SK-N-SH (cell line): Measurements from ENCODE around the gene ZFX. TPM values are rescaled to one million over a fixed set of nuclear protein-coding genes. Genes with fewer than 3 reads are reported as not detected.

ENCODE experiments used
- CTCF ChIP-seq: fragments of 200-600 bp; sonication (generic); IDR thresholded peaks from 2 replicates; pipeline ENCODE4 v1.6.1; 2017; ENCODE audit warnings: antibody characterized with exemption, mild to moderate bottlenecking, moderate library complexity
- ELF1 ChIP-seq: IDR thresholded peaks from 2 replicates; pipeline ENCODE4 v1.4.0; 2012
- EP300 ChIP-seq, 2 experiments: IDR thresholded peaks; 2 replicates each; pipeline versions ENCODE4 v1.4.0 to v1.6.1; 2012; ENCODE audit warnings: borderline replicate concordance in 1 of 2, low read depth in 1 of 2, low read length in 1 of 2
- EZH2phosphoT487 ChIP-seq: fragments of 200-600 bp; sonication (generic); IDR thresholded peaks from 2 replicates; pipeline ENCODE4 v1.6.1; 2017; ENCODE audit warnings: low read depth, mixed run types, mild to moderate bottlenecking, antibody characterized with exemption, moderate library complexity, borderline replicate concordance
- FOSL2 ChIP-seq: IDR thresholded peaks from 2 replicates; pipeline ENCODE4 v1.4.0; 2012; ENCODE audit warnings: low read depth, mild to moderate bottlenecking, moderate library complexity, borderline replicate concordance
- FOXM1 ChIP-seq: IDR thresholded peaks from 2 replicates; pipeline ENCODE4 v1.4.0; 2012; ENCODE audit warnings: low read depth, mild to moderate bottlenecking
- GABPA ChIP-seq: IDR thresholded peaks from 2 replicates; pipeline ENCODE4 v1.4.0; 2012; ENCODE audit warnings: low read depth, mild to moderate bottlenecking
- GATA2 ChIP-seq: sonication (generic); formaldehyde crosslinking; IDR thresholded peaks from 2 replicates; pipeline ENCODE4 v1.5.0; 2020; ENCODE audit warnings: mild to moderate bottlenecking, missing genetic modification reagents
- IRF3 ChIP-seq: fragments of 150-350 bp; IDR thresholded peaks from 2 replicates; pipeline ENCODE4 v1.6.1; 2016; ENCODE audit warnings: mild to moderate bottlenecking, low read depth, low read length
- JUND ChIP-seq: IDR thresholded peaks from 2 replicates; pipeline ENCODE4 v1.4.0; 2012
- MAX ChIP-seq: IDR thresholded peaks from 2 replicates; pipeline ENCODE4 v1.4.0; 2012; ENCODE audit warnings: low read depth
- MEF2A ChIP-seq: IDR thresholded peaks from 2 replicates; pipeline ENCODE4 v1.4.0; 2012; ENCODE audit warnings: low read depth, borderline replicate concordance
- NFIC ChIP-seq: IDR thresholded peaks from 2 replicates; pipeline ENCODE4 v1.4.0; 2012; ENCODE audit warnings: borderline replicate concordance
- NRF1 ChIP-seq: IDR thresholded peaks from 2 replicates; pipeline ENCODE4 v1.6.1; 2012; ENCODE audit warnings: low read depth, mild to moderate bottlenecking, low read length
- POLR2AphosphoS5 ChIP-seq: IDR thresholded peaks from 2 replicates; pipeline ENCODE4 v1.6.1; 2012; ENCODE audit warnings: low read depth, low read length
- RAD21 ChIP-seq: IDR thresholded peaks from 2 replicates; pipeline ENCODE4 v1.6.1; 2012; ENCODE audit warnings: mild to moderate bottlenecking, low read length
- REST ChIP-seq: IDR thresholded peaks from 2 replicates; pipeline ENCODE4 v1.6.1; 2012; ENCODE audit warnings: mild to moderate bottlenecking, low read depth, low read length, moderate library complexity
- RFX5 ChIP-seq: IDR thresholded peaks from 2 replicates; pipeline ENCODE4 v1.6.1; 2012; ENCODE audit warnings: mild to moderate bottlenecking, improper control_type of control experiment, low read length
- RXRA ChIP-seq: IDR thresholded peaks from 2 replicates; pipeline ENCODE4 v1.4.0; 2012; ENCODE audit warnings: low read depth, mild to moderate bottlenecking, borderline replicate concordance
- SIN3A ChIP-seq: IDR thresholded peaks from 2 replicates; pipeline ENCODE4 v1.6.1; 2012; ENCODE audit warnings: low read depth, mild to moderate bottlenecking, low read length, moderate library complexity, borderline replicate concordance
- TCF12 ChIP-seq: IDR thresholded peaks from 2 replicates; pipeline ENCODE4 v1.4.0; 2012
- TEAD4 ChIP-seq: IDR thresholded peaks from 2 replicates; pipeline ENCODE4 v1.4.0; 2012; ENCODE audit warnings: mild to moderate bottlenecking, borderline replicate concordance; ENCODE audit not compliant: insufficient read depth
- YY1 ChIP-seq: IDR thresholded peaks from 2 replicates; pipeline ENCODE4 v1.4.0; 2012; ENCODE audit warnings: low read depth, mild to moderate bottlenecking
- ZBTB33 ChIP-seq: IDR thresholded peaks from 2 replicates; pipeline ENCODE4 v1.4.0; 2012; ENCODE audit warnings: low read depth, borderline replicate concordance
- polyA plus RNA-seq, 3 experiments: library from polyadenylated mRNA; depleted of rRNA; stranded (reverse); fragments of >200 nt; gene quantifications; 2 replicates each; pipeline ENCODE4 v1.2.3, GENCODE V29; 2012

Gene ZFX
- polyA plus RNA-seq, 1 of the 3 experiments (the other 2 are of a cell fraction): 9.0 TPM

GRCh38 chrX:24150051-24150790 lies 692 bp downstream of the ZFX start (continued):
- no peak for TF ChIP-seq REST
- no peak for TF ChIP-seq RFX5
- TF ChIP-seq RXRA: no peak
- TF ChIP-seq GABPA: peak; percentile 36; the same call in 1 of the 2 replicates
- no peak for TF ChIP-seq ZBTB33
- TF ChIP-seq EZH2phosphoT487: no peak
- TF ChIP-seq MAX: peak; percentile 34; the same call in 1 of the 2 replicates
- TF ChIP-seq POLR2AphosphoS5: peak; percentile 41; the same call in 1 of the 2 replicates
- TF ChIP-seq FOXM1: no peak
- no peak for TF ChIP-seq FOSL2
- peak; percentile 96 for TF ChIP-seq YY1
- no peak for TF ChIP-seq MEF2A
- peak; percentile 19; the same call in 1 of the 2 replicates for TF ChIP-seq SIN3A
- no peak for TF ChIP-seq IRF3
- TF ChIP-seq JUND: no peak
- no peak for TF ChIP-seq TCF12
- TF ChIP-seq NRF1: peak; percentile 39
- peak; percentile 15; the same call in 1 of the 2 replicates for TF ChIP-seq ELF1
- 0 out of 2 replicates have a peak, but pooled peaks have one; percentile 30 for TF ChIP-seq TEAD4
- TF ChIP-seq GATA2 (CRISPR knock-in tag): no peak
- peak; percentile 45 for TF ChIP-seq CTCF
- TF ChIP-seq NFIC: no peak
- peak in 1 of 2 experiments; percentile 63; a peak in 1 of 4 replicates for TF ChIP-seq EP300 (IDR thresholded peaks at IDR 0.05; ENCODE audit: borderline replicate concordance in 1 of 2, low read depth in 1 of 2, low read length in 1 of 2)
- TF ChIP-seq RAD21: peak; percentile 38
- TF ChIP-seq, all 33 proteins: peak for 18
